HepG2 (cell line): ENCODE results near the gene WDR5B. TPM values are rescaled to one million over a fixed set of nuclear protein-coding genes. Genes with fewer than 3 reads are reported as not detected.

Experiments
- CHD4 ChIP-seq: fragments of 200-600 bp; sonication (generic); IDR thresholded peaks from 2 replicates; pipeline ENCODE4 v1.7.0; 2017; ENCODE audit warnings: mild to moderate bottlenecking, low read length, borderline replicate concordance
- ETV5 ChIP-seq: IDR thresholded peaks from 2 replicates; pipeline ENCODE4 v1.6.1; 2018; ENCODE audit warnings: missing biosample characterization, missing genetic modification reagents, inconsistent platforms, borderline replicate concordance
- FLYWCH1 ChIP-seq: sonication (generic); formaldehyde crosslinking; IDR thresholded peaks from 2 replicates; pipeline ENCODE4 v1.8.1; 2023; ENCODE audit warnings: mild to moderate bottlenecking, missing genetic modification reagents
- KDM2A ChIP-seq: sonication (generic); formaldehyde crosslinking; IDR thresholded peaks from 2 replicates; pipeline ENCODE4 v1.4.0; 2020; ENCODE audit warnings: low read depth, missing genetic modification reagents, borderline replicate concordance
- KDM3A ChIP-seq: IDR thresholded peaks from 2 replicates; pipeline ENCODE4 v1.6.1; 2018; ENCODE audit warnings: low read depth, missing compliant biosample characterization
- TAF15 ChIP-seq: fragments of 200-400 bp; formaldehyde crosslinking; IDR thresholded peaks from one replicate; pipeline ENCODE4 v1.6.1; 2018; ENCODE audit warnings: mild to moderate bottlenecking, low read depth, low read length; ENCODE audit not compliant: poor library complexity, severe bottlenecking
- ZBTB3 ChIP-seq: sonication (generic); formaldehyde crosslinking; IDR thresholded peaks from 2 replicates; pipeline ENCODE4 v1.4.0; 2020; ENCODE audit warnings: low read depth, mild to moderate bottlenecking, moderate library complexity, missing genetic modification reagents, borderline replicate concordance
- ZC3H4 ChIP-seq: sonication (generic); formaldehyde crosslinking; IDR thresholded peaks from 2 replicates; pipeline ENCODE4 v1.4.0; 2020; ENCODE audit warnings: missing genetic modification reagents, borderline replicate concordance
- ZFP36 ChIP-seq: fragments of 150-350 bp; IDR thresholded peaks from 2 replicates; pipeline ENCODE4 v1.6.1; 2018; ENCODE audit warnings: borderline replicate concordance, low read length, low read depth; ENCODE audit not compliant: partially characterized antibody
- ZNF354B ChIP-seq: sonication (generic); formaldehyde crosslinking; IDR thresholded peaks from 2 replicates; pipeline ENCODE4 v1.8.0; 2022; ENCODE audit warnings: mild to moderate bottlenecking, missing genetic modification reagents
- polyA plus RNA-seq, 8 experiments: library from polyadenylated mRNA; depleted of rRNA in 3 of 8; stranded (reverse) in 7 of 8; unstranded in 1 of 8; fragments of >200 nt; fragmentation: Illumina TruSeq in 4 of 8; extraction: Trizol in 4 of 8; gene quantifications; 2 replicates each; pipeline versions ENCODE4 v1.2.1 to v1.2.3, GENCODE V29; 2011 to 2016; ENCODE audit warnings: low read depth in 4 of 8, missing spikeins in 1 of 8, mixed read lengths in 1 of 8; ENCODE audit not compliant: insufficient read depth in 1 of 8
- total RNA-seq, 5 experiments: library from RNA; depleted of rRNA; stranded (reverse); fragments of >200 nt; fragmentation: Illumina TruSeq; extraction: Trizol; gene quantifications; 2 replicates each; pipeline ENCODE4 v1.2.3, GENCODE V29; 2016; ENCODE audit warnings: low read depth in 1 of 5
- TF ChIP-seq, protein P1 (sequence below): sonication (generic); formaldehyde crosslinking; IDR thresholded peaks from 2 replicates; pipeline ENCODE4 v1.5.1; 2020; ENCODE audit warnings: mild to moderate bottlenecking, missing genetic modification reagents, borderline replicate concordance
- TF ChIP-seq, protein P2 (sequence below): sonication (generic); formaldehyde crosslinking; IDR thresholded peaks from 2 replicates; pipeline ENCODE4 v1.4.0; 2020; ENCODE audit warnings: missing genetic modification reagents, borderline replicate concordance
- TF ChIP-seq, protein P3 (sequence below): sonication (generic); formaldehyde crosslinking; IDR thresholded peaks from 2 replicates; pipeline ENCODE4 v1.4.0; 2020; ENCODE audit warnings: mild to moderate bottlenecking, missing genetic modification reagents
- TF ChIP-seq, protein P4 (sequence below): conservative IDR thresholded peaks from 2 replicates; pipeline ENCODE4 v1.6.1; 2018; ENCODE audit warnings: missing genetic modification reagents

Gene WDR5B
- total and polyA plus RNA-seq, 2 of the 13 experiments (the other 11 are each of a cell fraction or from before 2014, with no cell fraction given) = 2.5 to 3.6 TPM

DNA sequence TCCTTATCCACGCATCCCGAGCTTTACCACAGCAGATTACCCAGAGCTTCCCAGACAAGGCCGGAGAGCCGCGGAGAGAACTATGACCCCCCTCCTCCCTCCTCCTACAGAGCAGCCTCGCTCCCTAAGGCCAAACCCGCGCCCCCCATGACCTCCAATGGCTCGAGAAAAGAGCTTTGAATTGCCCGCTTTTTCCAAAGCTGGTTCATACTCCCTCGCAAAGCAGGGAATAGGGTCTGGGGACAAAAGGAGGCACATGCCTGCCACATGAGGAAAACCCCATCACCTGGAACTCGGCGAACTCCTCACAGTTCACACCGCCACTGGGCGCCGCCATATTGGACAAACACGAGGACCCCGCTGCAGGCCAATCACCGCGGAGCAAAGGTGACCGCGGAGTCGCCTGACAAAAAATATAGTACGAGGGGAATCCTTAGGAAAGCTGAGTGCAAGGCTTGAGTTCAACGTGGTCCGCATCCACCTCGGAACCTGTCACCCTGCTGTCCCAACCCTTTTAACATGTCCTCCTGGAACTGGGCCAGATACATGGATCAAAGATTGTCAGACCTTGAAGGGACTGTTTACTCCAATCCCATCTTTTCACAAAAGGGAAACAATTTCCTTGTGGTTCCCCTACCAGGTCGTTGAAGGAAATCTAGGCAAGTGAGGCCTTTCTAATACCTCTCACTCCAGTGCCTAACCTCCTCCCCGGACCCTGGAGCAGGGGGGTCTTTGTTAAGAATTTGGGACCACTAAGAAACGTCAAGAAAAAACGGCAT, 32.8 kb downstream of the WDR5B start, which contains the start of gene MIX23 (continued):
- no peak for TF ChIP-seq TAF15
- 0 out of 2 replicates have a peak, but pooled peaks have one; percentile 56 for TF ChIP-seq CHD4
- 0 out of 2 replicates have a peak, but pooled peaks have one; percentile 62 for TF ChIP-seq ZBTB3 (CRISPR knock-in tag)
- TF ChIP-seq ETV5 = no peak; the same call in 1 of the 2 replicates
- TF ChIP-seq KDM3A (CRISPR knock-in tag) = 0 out of 2 replicates have a peak, but pooled peaks have one; percentile 46
- TF ChIP-seq, protein P1, sequence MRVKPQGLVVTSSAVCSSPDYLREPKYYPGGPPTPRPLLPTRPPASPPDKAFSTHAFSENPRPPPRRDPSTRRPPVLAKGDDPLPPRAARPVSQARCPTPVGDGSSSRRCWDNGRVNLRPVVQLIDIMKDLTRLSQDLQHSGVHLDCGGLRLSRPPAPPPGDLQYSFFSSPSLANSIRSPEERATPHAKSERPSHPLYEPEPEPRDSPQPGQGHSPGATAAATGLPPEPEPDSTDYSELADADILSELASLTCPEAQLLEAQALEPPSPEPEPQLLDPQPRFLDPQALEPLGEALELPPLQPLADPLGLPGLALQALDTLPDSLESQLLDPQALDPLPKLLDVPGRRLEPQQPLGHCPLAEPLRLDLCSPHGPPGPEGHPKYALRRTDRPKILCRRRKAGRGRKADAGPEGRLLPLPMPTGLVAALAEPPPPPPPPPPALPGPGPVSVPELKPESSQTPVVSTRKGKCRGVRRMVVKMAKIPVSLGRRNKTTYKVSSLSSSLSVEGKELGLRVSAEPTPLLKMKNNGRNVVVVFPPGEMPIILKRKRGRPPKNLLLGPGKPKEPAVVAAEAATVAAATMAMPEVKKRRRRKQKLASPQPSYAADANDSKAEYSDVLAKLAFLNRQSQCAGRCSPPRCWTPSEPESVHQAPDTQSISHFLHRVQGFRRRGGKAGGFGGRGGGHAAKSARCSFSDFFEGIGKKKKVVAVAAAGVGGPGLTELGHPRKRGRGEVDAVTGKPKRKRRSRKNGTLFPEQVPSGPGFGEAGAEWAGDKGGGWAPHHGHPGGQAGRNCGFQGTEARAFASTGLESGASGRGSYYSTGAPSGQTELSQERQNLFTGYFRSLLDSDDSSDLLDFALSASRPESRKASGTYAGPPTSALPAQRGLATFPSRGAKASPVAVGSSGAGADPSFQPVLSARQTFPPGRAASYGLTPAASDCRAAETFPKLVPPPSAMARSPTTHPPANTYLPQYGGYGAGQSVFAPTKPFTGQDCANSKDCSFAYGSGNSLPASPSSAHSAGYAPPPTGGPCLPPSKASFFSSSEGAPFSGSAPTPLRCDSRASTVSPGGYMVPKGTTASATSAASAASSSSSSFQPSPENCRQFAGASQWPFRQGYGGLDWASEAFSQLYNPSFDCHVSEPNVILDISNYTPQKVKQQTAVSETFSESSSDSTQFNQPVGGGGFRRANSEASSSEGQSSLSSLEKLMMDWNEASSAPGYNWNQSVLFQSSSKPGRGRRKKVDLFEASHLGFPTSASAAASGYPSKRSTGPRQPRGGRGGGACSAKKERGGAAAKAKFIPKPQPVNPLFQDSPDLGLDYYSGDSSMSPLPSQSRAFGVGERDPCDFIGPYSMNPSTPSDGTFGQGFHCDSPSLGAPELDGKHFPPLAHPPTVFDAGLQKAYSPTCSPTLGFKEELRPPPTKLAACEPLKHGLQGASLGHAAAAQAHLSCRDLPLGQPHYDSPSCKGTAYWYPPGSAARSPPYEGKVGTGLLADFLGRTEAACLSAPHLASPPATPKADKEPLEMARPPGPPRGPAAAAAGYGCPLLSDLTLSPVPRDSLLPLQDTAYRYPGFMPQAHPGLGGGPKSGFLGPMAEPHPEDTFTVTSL = no peak; the same call in 1 of the 2 replicates
- TF ChIP-seq FLYWCH1 (CRISPR knock-in tag) = no peak
- TF ChIP-seq ZFP36 = no peak
- TF ChIP-seq, protein P2, sequence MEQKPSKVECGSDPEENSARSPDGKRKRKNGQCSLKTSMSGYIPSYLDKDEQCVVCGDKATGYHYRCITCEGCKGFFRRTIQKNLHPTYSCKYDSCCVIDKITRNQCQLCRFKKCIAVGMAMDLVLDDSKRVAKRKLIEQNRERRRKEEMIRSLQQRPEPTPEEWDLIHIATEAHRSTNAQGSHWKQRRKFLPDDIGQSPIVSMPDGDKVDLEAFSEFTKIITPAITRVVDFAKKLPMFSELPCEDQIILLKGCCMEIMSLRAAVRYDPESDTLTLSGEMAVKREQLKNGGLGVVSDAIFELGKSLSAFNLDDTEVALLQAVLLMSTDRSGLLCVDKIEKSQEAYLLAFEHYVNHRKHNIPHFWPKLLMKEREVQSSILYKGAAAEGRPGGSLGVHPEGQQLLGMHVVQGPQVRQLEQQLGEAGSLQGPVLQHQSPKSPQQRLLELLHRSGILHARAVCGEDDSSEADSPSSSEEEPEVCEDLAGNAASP (CRISPR knock-in tag) = peak; percentile 19
- TF ChIP-seq, protein P3, sequence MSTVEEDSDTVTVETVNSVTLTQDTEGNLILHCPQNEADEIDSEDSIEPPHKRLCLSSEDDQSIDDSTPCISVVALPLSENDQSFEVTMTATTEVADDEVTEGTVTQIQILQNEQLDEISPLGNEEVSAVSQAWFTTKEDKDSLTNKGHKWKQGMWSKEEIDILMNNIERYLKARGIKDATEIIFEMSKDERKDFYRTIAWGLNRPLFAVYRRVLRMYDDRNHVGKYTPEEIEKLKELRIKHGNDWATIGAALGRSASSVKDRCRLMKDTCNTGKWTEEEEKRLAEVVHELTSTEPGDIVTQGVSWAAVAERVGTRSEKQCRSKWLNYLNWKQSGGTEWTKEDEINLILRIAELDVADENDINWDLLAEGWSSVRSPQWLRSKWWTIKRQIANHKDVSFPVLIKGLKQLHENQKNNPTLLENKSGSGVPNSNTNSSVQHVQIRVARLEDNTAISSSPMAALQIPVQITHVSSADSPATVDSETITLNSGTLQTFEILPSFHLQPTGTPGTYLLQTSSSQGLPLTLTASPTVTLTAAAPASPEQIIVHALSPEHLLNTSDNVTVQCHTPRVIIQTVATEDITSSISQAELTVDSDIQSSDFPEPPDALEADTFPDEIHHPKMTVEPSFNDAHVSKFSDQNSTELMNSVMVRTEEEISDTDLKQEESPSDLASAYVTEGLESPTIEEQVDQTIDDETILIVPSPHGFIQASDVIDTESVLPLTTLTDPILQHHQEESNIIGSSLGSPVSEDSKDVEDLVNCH (CRISPR knock-in tag) = 0 out of 2 replicates have a peak, but pooled peaks have one; percentile 64
- peak; percentile 85; the same call in 1 of the 2 replicates for TF ChIP-seq KDM2A (CRISPR knock-in tag)
- TF ChIP-seq, protein P4, sequence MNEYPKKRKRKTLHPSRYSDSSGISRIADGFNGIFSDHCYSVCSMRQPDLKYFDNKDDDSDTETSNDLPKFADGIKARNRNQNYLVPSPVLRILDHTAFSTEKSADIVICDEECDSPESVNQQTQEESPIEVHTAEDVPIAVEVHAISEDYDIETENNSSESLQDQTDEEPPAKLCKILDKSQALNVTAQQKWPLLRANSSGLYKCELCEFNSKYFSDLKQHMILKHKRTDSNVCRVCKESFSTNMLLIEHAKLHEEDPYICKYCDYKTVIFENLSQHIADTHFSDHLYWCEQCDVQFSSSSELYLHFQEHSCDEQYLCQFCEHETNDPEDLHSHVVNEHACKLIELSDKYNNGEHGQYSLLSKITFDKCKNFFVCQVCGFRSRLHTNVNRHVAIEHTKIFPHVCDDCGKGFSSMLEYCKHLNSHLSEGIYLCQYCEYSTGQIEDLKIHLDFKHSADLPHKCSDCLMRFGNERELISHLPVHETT = 0 out of 2 replicates have a peak, but pooled peaks have one; percentile 20
- peak; percentile 88 for TF ChIP-seq ZNF354B
- no peak for TF ChIP-seq ZC3H4 (CRISPR knock-in tag)
